H1 (cell line): ENCODE results near the gene PLBD1. TPM values are rescaled to one million over a fixed set of nuclear protein-coding genes. Genes with fewer than 3 reads are reported as not detected.

Experiments
- MAX ChIP-seq: IDR thresholded peaks from 2 replicates; pipeline ENCODE4 v1.6.1; 2012; ENCODE audit warnings: inconsistent platforms
- ZNF274 ChIP-seq: IDR thresholded peaks from 2 replicates; pipeline ENCODE4 v1.7.0; 2012; ENCODE audit warnings: low read length, borderline replicate concordance; ENCODE audit errors: extremely low read depth
- polyA plus RNA-seq, 7 experiments: library from polyadenylated mRNA; depleted of rRNA in 3 of 7; stranded (reverse) in 5 of 7; unstranded in 2 of 7; fragments of >200 nt in 5 of 7; fragments of 200-250 nt in 2 of 7; gene quantifications; 1 replicate in 5 of 7; 2 replicates in 1 of 7; 4 replicates in 1 of 7; pipeline versions ENCODE4 v1.2.1 to v1.2.3, GENCODE V29; 2011 to 2013; ENCODE audit warnings: missing spikeins in 2 of 7, mixed read lengths in 2 of 7
- total RNA-seq: library from RNA; stranded (reverse); fragmentation: NEBNext Ultra II Directional; extraction: Animal tissue kit (Norgen Biotek cat#: 25700); gene quantifications from 2 replicates; pipeline ENCODE4 v1.2.1, GENCODE V29; 2021

The PLBD1 gene
- total and polyA plus RNA-seq, 2 of the 8 experiments (the other 6 are each of a cell fraction or from before 2014, with no cell fraction given), result 6.3 to 12.3 TPM

GRCh38 chr12:14613718-14614117, 46.0 kb upstream of the PLBD1 start (continued):
- TF ChIP-seq MAX (no peak), ZNF274 (no peak)
